GM12891 (cell line): Measurements from ENCODE around the gene CIITA.

Experiments
- POLR2A ChIP-seq: IDR thresholded peaks from 2 replicates; pipeline ENCODE4 v1.6.1; 2011; ENCODE audit warnings: low read depth, low read length, control low read depth
- TAF1 ChIP-seq: IDR thresholded peaks from 2 replicates; pipeline ENCODE4 v1.6.1; 2011; ENCODE audit warnings: low read depth, low read length, control low read depth

DNA sequence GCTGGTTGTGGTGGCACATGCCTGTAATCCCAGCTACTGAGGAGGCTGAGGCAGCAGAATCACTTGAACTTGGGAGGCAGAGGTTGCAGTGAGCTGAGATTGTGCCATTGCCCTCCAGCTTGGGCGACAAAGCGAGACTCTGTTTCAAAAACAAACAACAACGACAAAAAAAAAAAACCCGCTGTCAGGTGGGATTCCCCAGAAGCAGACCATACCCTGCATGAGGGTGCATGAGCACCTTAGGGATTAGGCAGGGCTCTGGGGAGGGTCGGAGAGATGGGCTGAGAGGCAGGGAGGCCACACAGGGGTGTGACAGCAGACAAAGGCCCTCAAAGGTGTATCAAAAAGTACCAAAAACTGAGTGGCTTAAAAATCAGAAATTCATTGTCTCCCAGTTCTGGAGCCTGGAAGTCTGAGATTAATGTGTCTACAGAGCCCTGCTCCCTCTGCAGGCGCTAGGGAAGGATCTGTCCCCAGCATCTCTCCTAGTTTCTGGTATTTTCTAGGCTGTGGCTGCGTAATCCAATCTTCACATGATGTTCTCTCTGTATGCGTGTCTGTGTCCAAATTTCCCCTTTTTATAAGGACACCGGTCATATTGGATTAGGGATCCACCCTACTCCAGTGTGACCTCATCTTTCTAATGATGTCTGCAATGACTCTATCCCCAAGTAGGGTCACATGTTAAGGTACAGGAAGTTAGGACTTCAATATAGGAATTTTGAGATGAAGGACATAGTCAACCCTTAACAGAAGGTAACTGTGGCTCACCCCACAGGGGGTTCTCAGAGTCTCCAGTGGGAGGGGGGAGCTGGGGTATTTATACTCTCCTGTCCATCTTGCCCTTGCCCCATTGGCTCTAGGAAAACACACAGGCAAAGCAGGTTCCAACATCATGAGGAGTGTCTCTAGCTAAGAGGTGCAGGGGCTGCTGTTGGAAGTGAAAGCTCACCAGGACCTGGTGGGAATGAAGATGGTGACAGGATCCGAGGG lies 44.8 kb upstream of the CIITA start:
- no peak for TF ChIP-seq TAF1
- no peak for TF ChIP-seq POLR2A
